SHP77 treated with DMSO at 0.1 percent for 48 hours (cell line): ENCODE data around the gene DTNBP1.
A peak's percentile ranks its signal among the peaks of the same experiment; 100 is the strongest.

ENCODE experiments used
- DNase-seq: peaks from one replicate; lab custom pipeline; 2025; lab: John Stamatoyannopoulos, UW

The DTNBP1 gene

DNA sequence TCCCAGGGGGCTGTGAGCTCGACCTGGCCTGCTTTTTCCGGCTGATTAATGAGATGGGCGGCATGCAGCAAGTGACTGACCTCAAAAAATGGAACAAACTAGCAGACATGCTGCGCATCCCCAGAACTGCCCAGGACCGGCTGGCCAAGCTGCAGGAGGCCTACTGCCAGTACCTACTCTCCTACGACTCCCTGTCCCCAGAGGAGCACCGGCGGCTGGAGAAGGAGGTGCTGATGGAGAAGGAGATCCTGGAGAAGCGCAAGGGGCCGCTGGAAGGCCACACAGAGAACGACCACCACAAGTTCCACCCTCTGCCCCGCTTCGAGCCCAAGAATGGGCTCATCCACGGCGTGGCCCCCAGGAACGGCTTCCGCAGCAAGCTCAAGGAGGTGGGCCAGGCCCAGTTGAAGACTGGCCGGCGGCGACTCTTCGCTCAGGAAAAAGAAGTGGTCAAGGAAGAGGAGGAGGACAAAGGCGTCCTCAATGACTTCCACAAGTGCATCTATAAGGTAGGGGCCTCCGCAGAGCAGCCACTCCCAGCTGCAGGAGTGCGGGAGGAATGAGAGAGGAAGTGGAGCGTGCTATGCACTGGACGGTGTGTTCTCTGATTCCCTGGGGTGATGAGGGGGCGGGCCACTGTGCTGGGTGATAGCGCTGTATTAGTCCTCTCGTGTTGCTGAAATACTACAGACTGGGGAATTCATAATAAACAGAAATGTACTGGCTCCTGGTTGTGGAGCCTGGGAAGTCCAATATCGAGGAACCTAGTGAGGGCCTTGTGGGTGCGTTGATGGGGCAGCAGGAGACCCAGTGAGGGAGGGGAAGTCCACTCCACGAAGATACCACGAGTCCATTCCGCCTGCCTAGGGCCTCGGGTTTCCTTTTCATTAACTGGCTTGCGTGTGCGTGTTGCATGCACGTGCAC lies 161.7 kb downstream of the DTNBP1 start:
- DNase-seq: no peak

DNA sequence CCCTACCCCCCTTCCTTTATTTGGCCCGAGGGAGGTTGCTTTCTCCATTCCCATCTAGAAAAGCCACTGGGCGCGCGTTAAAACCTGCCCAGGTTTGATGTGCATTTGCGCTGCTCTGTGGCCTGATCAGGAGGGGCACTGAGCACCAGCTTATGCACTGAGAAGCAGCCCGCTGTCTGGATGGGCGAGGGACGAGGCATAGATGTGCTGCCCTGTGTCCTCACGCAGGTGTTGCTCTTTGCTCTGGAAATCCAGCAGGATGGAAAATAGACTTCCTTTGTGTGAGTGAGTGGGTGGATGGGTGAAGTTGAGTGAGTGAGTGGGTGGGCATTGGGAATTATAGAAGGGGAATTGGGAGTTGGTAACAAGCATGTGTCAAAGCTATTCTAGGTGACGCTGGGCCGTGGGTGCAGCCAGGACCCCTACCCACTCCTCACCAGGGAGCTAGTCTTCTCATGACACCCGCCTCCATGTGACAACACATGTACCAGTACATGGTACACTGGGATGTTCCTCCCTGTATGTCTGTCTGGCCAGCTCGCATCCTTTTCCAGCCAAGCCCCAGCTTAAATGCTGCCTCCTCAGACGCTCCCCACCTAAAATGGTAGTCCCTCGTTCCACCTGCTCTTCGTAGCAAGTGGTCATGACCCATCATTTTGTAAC lies 162.6 kb downstream of the DTNBP1 start:
- DNase-seq: no peak

DNA sequence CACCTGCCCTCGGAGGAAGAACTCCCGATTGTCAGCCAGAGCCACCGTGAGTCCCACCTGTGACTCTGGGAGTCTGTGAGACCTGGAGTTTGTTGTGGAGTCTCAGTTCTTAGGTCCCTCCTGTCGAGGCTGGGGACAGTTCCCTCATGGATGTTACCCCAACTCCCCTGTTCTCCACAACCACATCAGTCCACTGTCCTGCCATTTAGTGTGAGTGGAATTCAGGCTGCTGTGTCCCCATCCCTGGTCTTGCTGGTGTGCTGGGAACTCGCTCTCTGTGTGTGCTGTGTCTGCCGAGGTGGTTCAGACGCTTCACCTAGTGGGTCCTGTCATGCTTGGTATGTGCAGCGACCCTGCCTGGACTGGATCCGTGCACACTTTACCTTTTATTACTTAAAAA lies 163.2 kb downstream of the DTNBP1 start:
- DNase-seq: no peak

DNA sequence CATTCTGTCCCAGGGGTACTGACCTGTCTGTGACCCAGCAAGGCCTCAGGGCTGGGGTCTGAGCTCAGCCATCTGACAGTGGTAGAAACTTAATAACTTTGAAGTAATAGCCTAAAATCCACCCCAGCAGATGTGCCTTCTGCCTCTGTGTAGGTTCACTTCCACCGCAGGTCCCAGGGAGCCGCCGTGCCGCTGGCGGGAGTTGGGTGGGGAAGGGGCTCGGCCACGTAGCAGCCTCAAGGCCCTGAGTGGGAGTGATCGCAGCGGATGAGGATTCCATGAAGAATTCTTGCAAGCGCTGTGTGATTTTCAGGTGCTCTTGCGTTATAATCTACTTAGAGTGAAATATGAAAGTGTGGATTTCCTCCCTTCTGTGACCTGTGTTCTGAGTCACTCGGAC lies 163.7 kb downstream of the DTNBP1 start:
- no peak for DNase-seq

DNA sequence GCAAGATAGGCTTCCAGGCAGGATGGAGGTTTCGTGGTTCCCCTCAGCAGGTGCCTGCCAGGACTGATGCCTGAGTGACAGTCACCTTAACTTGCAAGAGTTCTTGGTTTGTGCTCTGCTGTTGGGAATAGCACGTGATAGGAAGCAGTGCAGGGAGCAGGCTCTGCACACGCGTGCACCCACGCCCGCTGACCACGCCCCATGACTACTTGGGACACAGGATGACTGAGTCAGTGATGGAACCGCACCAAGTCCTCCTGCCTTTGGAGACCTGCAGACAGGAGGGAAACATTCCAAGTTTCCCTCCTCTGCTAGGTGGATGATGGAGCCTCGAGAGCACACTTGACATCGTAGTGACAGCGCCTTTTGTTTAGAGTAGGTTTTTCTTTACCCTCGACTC lies 164.2 kb downstream of the DTNBP1 start:
- no peak for DNase-seq

DNA sequence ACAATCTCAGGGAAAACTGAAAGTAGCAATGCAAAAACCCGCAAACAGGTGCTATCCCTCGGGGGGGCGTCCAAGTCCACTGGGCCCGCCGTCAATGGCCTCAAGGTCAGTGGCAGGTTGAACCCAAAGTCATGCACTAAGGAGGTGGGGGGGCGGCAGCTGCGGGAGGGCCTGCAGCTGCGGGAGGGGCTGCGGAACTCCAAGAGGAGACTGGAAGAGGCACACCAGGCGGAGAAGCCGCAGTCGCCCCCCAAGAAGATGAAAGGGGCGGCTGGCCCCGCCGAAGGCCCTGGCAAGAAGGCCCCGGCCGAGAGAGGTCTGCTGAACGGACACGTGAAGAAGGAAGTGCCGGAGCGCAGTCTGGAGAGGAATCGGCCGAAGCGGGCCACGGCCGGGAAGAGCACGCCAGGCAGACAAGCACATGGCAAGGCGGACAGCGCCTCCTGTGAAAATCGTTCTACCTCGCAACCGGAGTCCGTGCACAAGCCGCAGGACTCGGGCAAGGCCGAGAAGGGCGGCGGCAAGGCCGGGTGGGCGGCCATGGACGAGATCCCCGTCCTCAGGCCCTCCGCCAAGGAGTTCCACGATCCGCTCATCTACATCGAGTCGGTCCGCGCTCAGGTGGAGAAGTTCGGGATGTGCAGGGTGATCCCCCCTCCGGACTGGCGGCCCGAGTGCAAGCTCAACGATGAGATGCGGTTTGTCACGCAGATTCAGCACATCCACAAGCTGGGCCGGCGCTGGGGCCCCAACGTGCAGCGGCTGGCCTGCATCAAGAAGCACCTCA lies 166.3 kb downstream of the DTNBP1 start:
- DNase-seq: no peak

DNA sequence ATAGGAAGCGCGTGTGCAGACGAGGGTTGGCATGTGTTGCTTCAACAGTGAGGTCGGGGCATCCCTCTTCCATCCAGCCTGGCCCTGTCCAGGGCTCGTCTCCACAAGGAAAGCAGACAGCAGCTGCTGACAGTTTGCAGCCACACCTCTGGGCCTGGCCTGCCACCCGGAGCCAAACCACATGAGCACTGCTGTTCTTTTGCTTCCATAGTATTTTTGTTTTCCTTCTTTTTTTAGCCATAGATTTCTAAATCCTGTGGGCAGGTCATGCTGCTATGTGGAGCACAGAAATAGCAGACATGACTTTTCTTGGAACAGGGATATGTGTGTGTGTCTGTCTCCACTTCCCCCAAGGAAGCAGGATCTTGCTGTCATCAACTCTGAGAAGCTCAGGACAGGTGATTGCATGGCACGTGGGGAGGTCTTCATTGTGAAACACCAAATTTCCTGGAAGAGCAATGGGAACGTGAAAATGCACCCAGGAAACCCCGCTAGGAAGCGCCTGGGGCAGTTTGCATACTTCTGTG lies 167.4 kb downstream of the DTNBP1 start:
- no peak for DNase-seq

DNA sequence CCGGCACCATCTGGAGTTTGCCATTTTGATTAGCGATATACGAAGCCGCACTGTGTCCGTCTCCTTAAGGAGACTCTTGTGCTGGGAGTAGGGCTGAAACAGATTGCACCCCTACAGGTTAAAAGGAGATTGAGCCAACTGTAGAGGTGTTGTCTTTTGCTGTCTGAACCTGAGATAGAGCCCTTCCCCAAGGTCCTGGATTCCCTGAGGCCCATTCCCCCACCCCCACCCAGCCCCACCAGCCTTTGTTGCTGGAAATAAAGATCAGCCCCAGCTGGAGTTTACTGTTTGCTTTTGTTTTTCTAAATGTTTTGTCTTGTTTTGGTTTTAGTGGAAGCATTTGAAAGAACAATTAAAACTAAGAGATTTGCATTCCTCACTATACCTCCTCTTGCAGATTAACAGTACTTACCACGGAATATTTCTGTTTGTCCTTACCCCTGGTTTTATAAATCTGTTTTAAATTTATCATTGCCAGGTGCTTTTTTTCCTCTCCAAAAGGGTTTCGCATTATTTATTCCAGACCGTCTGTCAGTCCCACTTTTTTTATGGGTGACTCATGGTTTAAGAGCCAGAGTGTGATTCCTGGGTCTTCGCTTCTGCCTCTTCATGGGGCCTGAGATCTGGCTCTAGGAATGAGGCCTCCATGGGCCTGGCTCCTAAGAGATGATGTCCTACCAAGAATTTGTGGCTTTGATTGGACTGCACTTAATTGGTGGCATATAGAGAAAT lies 169.2 kb downstream of the DTNBP1 start:
- no peak for DNase-seq

DNA sequence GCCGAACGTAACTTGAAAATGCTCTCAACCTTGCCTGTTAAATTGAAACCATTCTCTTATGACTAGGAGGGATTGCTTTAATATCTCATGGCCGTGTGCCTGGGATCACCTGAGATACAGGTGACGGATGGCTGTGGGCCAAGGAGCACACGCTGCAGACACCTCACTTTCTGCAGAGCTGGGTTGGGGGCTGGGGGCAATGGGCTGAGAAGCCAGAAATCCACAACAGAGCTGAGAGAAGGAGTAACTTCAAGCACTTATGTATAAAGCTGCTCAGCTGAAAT lies 170.9 kb downstream of the DTNBP1 start:
- DNase-seq: no peak

DNA sequence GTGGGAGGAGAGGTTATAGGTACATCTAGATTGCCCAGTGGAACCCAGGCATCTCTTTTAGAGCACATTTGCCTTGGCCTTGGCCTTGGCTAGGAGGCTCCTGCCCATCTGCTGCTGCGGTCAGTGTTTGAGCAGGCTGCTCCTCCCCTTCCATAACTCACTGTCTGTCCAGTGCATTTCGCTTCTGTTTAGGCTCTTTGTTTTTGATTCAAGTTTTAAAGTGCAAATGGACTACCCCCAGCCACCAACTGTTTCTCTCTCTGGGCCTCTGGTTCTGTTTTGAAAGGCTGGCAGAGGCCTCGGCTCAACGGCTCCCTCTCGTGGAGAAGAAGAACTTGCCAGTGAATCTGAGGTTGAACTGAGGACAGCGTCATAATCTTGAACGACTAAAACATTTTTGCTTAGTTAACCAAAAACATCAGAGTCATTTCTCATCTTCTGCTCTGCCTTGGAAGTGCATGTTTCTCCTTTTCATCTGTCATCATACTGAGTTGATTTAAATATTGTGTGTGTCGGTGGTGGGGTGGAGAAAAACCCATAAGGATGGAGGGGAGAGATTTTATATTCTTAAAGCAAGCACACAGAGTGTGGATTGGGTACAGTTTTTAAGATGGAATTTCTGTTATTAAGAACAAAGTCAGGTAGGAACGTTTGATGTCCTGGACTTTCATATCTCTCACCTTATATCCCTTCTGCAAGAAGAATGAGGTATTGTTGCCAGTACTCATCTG lies 171.4 kb downstream of the DTNBP1 start:
- DNase-seq: no peak

DNA sequence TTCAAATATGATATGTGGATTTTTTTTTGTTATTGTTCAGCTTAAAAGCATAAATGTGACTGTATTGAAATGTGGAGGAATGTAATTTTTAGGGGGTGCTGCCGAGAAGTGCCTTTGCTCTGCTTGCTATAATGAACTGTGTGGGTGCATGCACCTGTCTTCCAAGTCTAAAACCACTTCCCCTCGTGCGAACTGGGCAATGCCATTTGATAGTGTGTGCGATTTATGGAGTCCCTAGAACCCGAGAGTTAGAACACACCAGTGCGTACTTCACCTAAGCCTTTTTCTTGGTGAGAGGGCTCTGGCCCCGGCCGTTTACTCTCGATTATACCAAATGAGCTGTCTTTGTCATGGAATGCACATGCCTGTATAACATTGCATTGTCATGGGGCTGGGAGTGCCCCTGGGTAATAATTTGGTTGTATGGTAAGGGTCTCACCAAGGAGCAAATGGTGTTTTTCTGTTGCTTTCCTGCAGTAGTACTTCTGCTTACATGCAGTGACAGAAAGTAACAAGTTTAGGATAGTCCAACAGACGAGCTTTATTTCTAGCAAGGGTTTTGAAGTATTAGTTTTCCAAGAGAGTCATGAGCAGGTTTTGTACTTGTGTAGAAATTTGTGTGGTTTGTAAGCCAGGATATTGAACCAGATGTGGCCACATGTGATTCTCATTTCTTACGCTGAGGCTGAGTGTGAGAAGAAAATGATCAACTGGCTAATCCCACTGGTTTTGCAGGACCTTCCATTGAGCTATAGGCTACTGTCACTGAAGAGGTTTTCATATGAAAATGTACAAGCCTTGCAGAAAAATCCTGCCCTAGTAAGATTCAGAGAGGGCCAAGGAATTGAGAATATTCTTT lies 172.4 kb downstream of the DTNBP1 start:
- DNase-seq: no peak

DNA sequence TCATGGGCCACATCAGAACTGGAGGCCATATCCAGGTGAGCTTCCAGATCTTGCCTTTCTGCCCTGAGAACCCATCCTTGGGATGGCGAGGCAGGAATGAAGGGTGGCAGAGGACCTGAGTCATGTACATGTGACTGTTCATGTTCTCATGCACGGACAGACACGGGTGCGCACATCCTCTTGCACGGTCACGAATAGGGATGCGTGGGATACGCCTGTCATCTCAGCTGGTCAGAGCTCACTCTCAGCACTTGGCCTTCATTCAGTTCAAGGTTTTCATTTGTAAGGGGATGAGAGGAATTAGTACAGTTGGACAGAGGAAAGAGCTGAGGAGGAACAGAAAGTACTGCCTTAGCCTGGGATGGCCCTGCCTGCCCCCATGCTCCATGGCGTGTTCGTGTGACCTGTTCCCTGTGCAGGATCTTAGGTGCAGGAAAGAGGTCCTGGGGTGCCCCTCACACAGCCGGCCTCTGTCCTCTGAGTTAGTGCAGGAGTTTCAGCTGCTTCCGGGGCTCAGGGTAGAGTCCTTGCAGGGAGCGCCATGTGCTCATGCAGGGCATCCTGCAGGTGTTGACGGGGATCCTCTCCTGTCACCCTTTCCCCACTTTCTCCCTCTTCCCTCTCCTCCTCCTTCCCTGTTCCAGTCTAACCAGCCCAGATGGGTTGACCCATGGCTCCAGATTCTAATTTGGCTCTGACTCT lies 173.4 kb downstream of the DTNBP1 start:
- no peak for DNase-seq

DNA sequence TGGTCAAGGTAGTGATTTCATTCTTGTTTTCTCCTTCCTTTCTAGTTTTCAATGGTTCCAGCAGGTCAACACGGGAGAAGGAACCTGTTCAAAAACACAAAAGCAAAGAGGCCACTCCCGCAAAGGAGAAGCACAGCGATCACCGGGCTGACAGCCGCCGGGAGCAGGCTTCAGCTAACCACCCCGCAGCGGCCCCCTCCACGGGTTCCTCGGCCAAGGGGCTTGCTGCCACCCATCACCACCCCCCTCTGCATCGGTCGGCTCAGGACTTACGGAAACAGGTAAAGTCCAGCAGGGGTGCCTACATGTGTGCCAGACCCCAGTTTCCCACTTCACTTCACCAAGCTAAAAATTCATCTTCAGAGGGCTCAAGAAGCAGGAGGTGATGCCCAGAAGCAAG lies 175.6 kb downstream of the DTNBP1 start:
- DNase-seq: no peak

DNA sequence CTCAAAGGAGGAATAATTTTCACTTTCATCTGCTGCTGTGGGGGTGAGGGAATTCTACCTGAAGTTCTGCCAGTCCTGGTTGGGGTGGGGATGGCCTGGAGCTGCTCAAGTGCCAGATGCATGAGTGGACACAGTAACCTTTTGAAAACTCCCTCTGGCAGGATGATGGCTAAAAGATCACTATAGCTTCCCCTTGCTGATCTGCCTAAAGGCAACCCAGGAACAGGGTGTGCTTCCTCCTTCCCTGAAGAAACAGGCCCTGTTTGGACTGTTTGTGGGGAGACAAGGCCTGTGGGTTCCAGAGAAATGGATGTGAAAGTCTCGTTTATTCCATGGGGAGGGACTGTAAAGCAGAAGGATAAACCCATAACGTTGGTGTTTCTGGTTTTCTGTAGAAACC lies 176.9 kb downstream of the DTNBP1 start:
- DNase-seq: no peak

DNA sequence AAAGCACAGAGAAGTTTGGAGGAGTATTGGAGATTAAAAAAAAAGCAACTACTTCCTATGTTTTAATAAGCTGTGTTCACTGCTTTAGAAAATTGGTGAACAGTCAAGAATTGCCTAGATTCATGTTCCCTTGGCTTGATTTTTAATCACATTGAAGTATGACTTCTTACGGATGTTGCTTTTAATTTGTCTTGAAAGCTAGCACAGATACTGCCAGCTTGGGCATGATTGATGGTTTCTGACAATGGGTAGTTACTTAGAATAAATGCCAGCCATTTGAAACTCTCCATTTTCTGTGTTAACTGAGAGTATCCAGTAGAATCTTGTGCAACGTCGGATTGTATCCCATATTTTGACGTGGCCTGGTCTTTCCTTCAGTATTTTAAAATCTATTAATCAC lies 178.0 kb downstream of the DTNBP1 start:
- DNase-seq: no peak

DNA sequence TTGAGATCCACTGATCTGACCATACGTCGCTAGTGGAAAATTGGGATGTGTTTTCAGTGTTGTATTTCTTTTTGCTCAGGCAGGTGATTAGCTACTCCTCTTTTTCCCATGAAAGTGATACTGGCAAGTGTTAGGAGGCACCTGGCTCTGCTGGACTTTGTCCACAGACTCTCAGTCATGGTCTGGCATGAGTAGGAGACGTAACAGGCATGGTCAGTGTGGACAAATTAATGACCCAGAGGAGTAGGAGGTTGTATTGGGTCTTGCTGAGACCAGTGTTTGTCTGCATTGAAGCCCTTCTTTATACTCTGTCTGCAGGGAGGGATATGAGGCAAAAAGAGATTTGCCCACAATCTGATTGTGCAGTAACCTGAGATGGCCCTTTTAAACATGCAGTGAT lies 178.7 kb downstream of the DTNBP1 start:
- no peak for DNase-seq

DNA sequence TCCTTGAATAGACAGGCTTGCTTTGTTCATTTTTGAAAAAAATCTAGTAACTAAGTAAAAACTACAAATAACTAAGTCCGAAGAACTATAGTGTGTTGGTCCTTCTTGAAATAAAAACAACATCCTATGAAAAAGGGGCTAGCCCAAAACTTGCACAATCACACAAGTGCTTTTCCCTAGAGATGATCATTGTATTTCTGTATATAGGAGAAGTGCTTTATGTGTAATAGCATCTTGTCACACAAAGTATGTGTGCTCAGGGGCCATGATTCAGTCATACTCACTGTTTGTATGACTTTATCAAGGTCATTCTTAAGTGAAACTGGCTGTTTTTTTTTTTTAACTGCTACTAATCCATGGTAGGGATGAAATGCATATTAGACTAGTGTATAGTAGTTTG lies 179.8 kb downstream of the DTNBP1 start:
- DNase-seq: no peak

DNA sequence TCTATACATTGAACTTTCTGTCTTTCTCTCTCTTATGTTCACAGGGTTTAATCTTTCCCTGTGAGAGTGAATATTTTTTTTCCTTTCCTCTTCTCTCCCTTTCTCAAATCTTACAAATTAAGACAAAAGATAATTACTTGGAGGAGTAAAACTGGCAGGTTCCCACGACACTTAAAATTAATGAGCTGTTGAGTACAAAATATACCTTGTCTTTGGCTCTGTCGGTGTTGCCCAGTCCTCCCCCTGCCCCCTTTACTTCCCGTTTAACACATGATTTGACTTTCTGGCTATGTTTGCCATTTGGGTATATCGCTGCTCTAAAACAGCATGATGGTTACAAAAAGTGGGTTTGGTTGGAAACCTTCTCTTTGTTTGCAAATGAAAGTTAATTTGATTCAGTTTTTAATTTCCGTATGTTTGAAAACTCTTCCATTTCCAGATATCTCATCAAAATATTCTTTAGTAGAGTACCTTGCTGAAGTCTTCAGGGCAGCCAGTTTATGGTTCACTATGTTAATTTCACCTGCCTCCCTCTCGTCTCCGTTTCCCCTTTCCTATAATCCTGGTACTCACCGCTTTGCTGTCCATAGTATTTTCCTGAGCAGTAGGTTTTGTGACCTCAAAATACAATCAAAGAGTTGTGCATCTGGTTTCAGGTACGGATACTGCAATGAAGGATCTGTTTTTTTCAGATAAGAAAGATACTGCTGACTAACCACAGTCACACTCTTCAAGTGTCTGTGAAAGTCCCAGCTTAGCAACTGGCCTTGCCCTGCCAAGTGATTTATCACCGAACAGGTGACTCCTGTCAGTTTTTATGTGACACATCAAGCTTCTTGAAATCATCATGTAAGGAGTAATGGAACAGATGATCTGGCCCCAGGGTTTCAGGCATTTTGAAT lies 181.2 kb downstream of the DTNBP1 start:
- DNase-seq: peak; percentile 28

DNA sequence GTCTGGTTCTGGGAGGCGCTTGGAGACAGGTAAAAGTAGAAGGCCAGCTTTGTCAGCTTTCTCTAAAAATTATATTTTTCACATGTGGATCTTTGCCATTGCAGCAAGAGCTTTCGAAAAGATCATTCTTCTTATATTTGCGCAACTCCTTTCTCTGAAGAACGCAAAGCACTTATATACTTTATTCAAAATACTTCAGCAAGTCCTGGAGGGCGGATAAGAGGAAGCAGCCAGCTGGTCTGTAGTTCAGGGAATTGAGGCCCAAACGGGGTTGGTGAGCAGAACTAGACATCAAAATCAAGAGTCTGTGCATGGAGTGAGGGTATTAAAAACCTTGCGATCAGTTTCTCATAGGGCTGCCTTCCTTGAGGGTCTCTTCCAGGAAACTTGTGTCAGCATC lies 182.3 kb downstream of the DTNBP1 start:
- no peak for DNase-seq
